HEK293 (cell line): Measurements from ENCODE around the gene CD101.
A peak's percentile ranks its signal among the peaks of the same experiment; 100 is the strongest.

ENCODE experiments used
- CTCF ChIA-PET: fragments of 350-600 bp; formaldehyde crosslinking; extraction: SDS; loops from one replicate; lab custom pipeline; 2021; ENCODE audit warnings: antibody characterized with exemption; lab: Yijun Ruan, JAX
- POLR2A ChIA-PET: fragments of 300-600 bp; formaldehyde crosslinking; extraction: SDS; loops from one replicate; lab custom pipeline; 2020; ENCODE audit warnings: antibody characterized with exemption, inconsistent platforms; lab: Yijun Ruan, JAX
- H3K27ac ChIP-seq: fragments of 200-500 bp; sonication (Bioruptor generic); 2 replicates; pipeline ENCODE4 v1.5.1; 2014; ENCODE audit warnings: low read depth, low read length, control low read depth, inconsistent platforms; ENCODE audit errors: extremely low read depth
- H3K36me3 ChIP-seq, 2 experiments: fragments of 200-500 bp in 1 of 2; sonication (Bioruptor generic) in 1 of 2; 1 replicate in 1 of 2; 2 replicates in 1 of 2; pipeline ENCODE4 v1.5.1; 2014 to 2017; ENCODE audit warnings: inconsistent platforms in 2 of 2, low read length in 2 of 2; ENCODE audit not compliant: control insufficient read depth in 2 of 2, insufficient read depth in 1 of 2
- H3K4me1 ChIP-seq: fragments of 200-500 bp; sonication (Bioruptor generic); 2 replicates; pipeline ENCODE4 v1.5.1; 2014; ENCODE audit warnings: mild to moderate bottlenecking, low read length, inconsistent platforms; ENCODE audit not compliant: control insufficient read depth, insufficient read depth
- H3K4me3 ChIP-seq: 2 replicates; pipeline ENCODE4 v1.5.1; 2011; ENCODE audit warnings: low read depth, mild to moderate bottlenecking, control low read depth, low read length, moderate library complexity
- H3K9me3 ChIP-seq: fragments of 200-500 bp; sonication (Bioruptor generic); 2 replicates; pipeline ENCODE4 v1.5.1; 2014; ENCODE audit warnings: low read depth, low read length, inconsistent platforms; ENCODE audit not compliant: control insufficient read depth, insufficient read depth
- EGR2 ChIP-seq: fragments of 450-650 bp; formaldehyde crosslinking; IDR thresholded peaks from 2 replicates; pipeline ENCODE4 v1.5.1; 2016; ENCODE audit warnings: low read depth, missing biosample characterization, missing genetic modification characterization
- TRIM28 ChIP-seq: IDR thresholded peaks from 2 replicates; pipeline ENCODE4 v1.6.1; 2011; ENCODE audit warnings: low read length, control low read depth, borderline replicate concordance
- ZBTB20 ChIP-seq: fragments of 450-650 bp; formaldehyde crosslinking; IDR thresholded peaks from 2 replicates; pipeline ENCODE4 v1.5.1; 2016; ENCODE audit warnings: missing biosample characterization, missing genetic modification characterization
- ZFHX2 ChIP-seq: fragments of 450-650 bp; formaldehyde crosslinking; conservative IDR thresholded peaks from 2 replicates; pipeline ENCODE4 v1.5.1; 2016; ENCODE audit warnings: missing biosample characterization, missing genetic modification characterization
- ZFP69B ChIP-seq: fragments of 450-650 bp; formaldehyde crosslinking; IDR thresholded peaks from 2 replicates; pipeline ENCODE4 v1.5.1; 2016; ENCODE audit warnings: missing biosample characterization, missing genetic modification characterization
- ZNF169 ChIP-seq: fragments of 450-650 bp; formaldehyde crosslinking; IDR thresholded peaks from 2 replicates; pipeline ENCODE4 v1.5.1; 2016; ENCODE audit warnings: missing biosample characterization, missing genetic modification characterization
- ZNF184 ChIP-seq: fragments of 450-650 bp; IDR thresholded peaks from 2 replicates; pipeline ENCODE4 v1.5.1; 2018; ENCODE audit warnings: missing biosample characterization, mild to moderate bottlenecking, missing genetic modification characterization
- ZNF24 ChIP-seq: fragments of 450-650 bp; formaldehyde crosslinking; IDR thresholded peaks from 2 replicates; pipeline ENCODE4 v1.5.1; 2016; ENCODE audit warnings: missing biosample characterization, missing genetic modification characterization
- ZNF335 ChIP-seq: fragments of 450-650 bp; formaldehyde crosslinking; conservative IDR thresholded peaks from 2 replicates; pipeline ENCODE4 v1.5.1; 2016; ENCODE audit warnings: missing biosample characterization, missing genetic modification characterization
- TF ChIP-seq, protein P1 (sequence below): fragments of 450-650 bp; formaldehyde crosslinking; IDR thresholded peaks from 2 replicates; pipeline ENCODE4 v1.5.1; 2016; ENCODE audit warnings: missing biosample characterization, missing genetic modification characterization
- TF ChIP-seq, protein P2 (sequence below): fragments of 450-650 bp; formaldehyde crosslinking; IDR thresholded peaks from 2 replicates; pipeline ENCODE4 v1.5.1; 2017; ENCODE audit warnings: missing biosample characterization, missing genetic modification characterization
- TF ChIP-seq, protein P3 (sequence below): fragments of 450-650 bp; formaldehyde crosslinking; IDR thresholded peaks from 2 replicates; pipeline ENCODE4 v1.5.1; 2016; ENCODE audit warnings: missing biosample characterization, missing genetic modification characterization
- TF ChIP-seq, protein P4 (sequence below): fragments of 450-650 bp; formaldehyde crosslinking; IDR thresholded peaks from 2 replicates; pipeline ENCODE4 v1.5.1; 2016; ENCODE audit warnings: missing biosample characterization, missing genetic modification characterization

Gene CD101

DNA sequence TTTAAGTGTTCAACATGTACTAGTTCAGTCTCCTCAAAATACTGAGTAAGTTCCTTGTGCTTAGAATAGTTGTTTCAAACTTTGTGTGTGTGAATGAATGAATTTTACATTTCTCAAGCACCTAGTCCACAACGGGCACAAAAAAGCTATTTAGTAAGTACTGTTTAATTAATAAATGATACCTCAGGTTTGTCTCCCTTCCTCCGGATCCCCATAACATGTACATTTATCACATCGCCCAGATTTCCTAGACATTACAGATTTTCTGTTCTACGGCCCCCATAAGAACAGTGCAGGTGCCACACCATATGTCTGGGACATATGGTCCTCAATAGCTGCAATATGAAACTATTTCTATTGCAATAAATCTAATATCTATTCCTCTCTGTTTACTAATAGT, 57.2 kb downstream of the CD101 start:
- ChIA-PET POLR2A (no interaction called here), CTCF (interaction anchor here (0.9 to 1.5 kb wide), 3 partner anchors 9 to 325 kb away, joined by 3 to 6 read pairs (median 5); no protein-coding TSS in a partner anchor)
- TF ChIP-seq ZFP69B (tag by site-specific recombination) (no peak), ZNF24 (tag by site-specific recombination) (peak; percentile 19; the same call in 1 of the 2 replicates)
- Histone ChIP-seq H3K36me3 (peaks cover 0 to 17% of the 10 kb centered on the region in 2 experiments; a peak in 2 of 3 replicates), H3K4me1 (no peaks in the 10 kb centered on the region), H3K4me3 (peak overlapping the region; percentile 78), H3K27ac (peak overlapping the region; percentile 86; the same call in 1 of the 2 replicates), H3K9me3 (no peaks in the 10 kb centered on the region)

DNA sequence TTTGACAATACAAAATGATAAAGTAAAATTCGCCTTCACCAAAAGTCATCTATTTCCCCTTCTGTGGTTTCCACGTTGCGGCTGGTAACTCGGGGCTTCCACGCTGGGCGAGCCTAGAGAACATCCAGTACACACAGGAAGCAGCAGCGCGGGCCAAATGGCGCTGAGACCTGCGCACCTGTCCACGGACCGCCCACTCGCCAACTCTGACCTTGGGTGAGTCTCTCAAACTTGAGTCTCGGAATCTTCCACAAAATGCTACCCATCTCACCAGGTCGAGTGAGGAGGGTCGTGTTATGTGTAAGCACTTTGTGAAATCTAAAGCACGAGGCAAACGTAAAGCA, 57.7 kb downstream of the CD101 start:
- peaks cover 4 to 19% of the 10 kb centered on the region in 2 experiments; a peak in 2 of 3 replicates for H3K36me3 ChIP-seq
- peak overlapping the region; percentile 86 for H3K27ac ChIP-seq
- POLR2A ChIA-PET: interaction anchor here (0.6 to 1.9 kb wide), 14 partner anchors 14 to 595 kb away, joined by 3 to 15 read pairs (median 4); partner anchors contain the start of gene PTGFRN
- no peaks in the 10 kb centered on the region for H3K9me3 ChIP-seq
- peak overlapping the region; percentile 78 for H3K4me3 ChIP-seq
- CTCF ChIA-PET: interaction anchor here (0.7 to 1.9 kb wide), 5 partner anchors 9 to 921 kb away, joined by 3 to 13 read pairs (median 5); no protein-coding TSS in a partner anchor
- TF ChIP-seq, protein P1, sequence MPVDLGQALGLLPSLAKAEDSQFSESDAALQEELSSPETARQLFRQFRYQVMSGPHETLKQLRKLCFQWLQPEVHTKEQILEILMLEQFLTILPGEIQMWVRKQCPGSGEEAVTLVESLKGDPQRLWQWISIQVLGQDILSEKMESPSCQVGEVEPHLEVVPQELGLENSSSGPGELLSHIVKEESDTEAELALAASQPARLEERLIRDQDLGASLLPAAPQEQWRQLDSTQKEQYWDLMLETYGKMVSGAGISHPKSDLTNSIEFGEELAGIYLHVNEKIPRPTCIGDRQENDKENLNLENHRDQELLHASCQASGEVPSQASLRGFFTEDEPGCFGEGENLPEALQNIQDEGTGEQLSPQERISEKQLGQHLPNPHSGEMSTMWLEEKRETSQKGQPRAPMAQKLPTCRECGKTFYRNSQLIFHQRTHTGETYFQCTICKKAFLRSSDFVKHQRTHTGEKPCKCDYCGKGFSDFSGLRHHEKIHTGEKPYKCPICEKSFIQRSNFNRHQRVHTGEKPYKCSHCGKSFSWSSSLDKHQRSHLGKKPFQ: peak; percentile 54; the same call in 1 of the 2 replicates
- TF ChIP-seq, protein P2, sequence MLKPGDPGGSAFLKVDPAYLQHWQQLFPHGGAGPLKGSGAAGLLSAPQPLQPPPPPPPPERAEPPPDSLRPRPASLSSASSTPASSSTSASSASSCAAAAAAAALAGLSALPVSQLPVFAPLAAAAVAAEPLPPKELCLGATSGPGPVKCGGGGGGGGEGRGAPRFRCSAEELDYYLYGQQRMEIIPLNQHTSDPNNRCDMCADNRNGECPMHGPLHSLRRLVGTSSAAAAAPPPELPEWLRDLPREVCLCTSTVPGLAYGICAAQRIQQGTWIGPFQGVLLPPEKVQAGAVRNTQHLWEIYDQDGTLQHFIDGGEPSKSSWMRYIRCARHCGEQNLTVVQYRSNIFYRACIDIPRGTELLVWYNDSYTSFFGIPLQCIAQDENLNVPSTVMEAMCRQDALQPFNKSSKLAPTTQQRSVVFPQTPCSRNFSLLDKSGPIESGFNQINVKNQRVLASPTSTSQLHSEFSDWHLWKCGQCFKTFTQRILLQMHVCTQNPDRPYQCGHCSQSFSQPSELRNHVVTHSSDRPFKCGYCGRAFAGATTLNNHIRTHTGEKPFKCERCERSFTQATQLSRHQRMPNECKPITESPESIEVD (tag by site-specific recombination): no peak
- 0 out of 2 replicates have a peak, but pooled peaks have one; percentile 5 for TF ChIP-seq TRIM28
- TF ChIP-seq ZBTB20: 0 out of 2 replicates have a peak, but pooled peaks have one; percentile 41
- 0 out of 2 replicates have a peak, but pooled peaks have one; percentile 10 for TF ChIP-seq ZNF184
- peak; percentile 57 for TF ChIP-seq EGR2 (tag by site-specific recombination)
- TF ChIP-seq, protein P3, sequence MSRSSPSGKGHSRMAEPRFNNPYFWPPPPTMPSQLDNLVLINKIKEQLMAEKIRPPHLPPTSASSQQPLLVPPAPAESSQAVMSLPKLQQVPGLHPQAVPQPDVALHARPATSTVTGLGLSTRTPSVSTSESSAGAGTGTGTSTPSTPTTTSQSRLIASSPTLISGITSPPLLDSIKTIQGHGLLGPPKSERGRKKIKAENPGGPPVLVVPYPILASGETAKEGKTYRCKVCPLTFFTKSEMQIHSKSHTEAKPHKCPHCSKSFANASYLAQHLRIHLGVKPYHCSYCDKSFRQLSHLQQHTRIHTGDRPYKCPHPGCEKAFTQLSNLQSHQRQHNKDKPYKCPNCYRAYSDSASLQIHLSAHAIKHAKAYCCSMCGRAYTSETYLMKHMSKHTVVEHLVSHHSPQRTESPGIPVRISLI (tag by site-specific recombination): no peak
- no peak for TF ChIP-seq ZNF169 (tag by site-specific recombination)
- TF ChIP-seq ZNF335: peak; percentile 95
- peak; percentile 63 for TF ChIP-seq ZFHX2
- TF ChIP-seq, protein P4, sequence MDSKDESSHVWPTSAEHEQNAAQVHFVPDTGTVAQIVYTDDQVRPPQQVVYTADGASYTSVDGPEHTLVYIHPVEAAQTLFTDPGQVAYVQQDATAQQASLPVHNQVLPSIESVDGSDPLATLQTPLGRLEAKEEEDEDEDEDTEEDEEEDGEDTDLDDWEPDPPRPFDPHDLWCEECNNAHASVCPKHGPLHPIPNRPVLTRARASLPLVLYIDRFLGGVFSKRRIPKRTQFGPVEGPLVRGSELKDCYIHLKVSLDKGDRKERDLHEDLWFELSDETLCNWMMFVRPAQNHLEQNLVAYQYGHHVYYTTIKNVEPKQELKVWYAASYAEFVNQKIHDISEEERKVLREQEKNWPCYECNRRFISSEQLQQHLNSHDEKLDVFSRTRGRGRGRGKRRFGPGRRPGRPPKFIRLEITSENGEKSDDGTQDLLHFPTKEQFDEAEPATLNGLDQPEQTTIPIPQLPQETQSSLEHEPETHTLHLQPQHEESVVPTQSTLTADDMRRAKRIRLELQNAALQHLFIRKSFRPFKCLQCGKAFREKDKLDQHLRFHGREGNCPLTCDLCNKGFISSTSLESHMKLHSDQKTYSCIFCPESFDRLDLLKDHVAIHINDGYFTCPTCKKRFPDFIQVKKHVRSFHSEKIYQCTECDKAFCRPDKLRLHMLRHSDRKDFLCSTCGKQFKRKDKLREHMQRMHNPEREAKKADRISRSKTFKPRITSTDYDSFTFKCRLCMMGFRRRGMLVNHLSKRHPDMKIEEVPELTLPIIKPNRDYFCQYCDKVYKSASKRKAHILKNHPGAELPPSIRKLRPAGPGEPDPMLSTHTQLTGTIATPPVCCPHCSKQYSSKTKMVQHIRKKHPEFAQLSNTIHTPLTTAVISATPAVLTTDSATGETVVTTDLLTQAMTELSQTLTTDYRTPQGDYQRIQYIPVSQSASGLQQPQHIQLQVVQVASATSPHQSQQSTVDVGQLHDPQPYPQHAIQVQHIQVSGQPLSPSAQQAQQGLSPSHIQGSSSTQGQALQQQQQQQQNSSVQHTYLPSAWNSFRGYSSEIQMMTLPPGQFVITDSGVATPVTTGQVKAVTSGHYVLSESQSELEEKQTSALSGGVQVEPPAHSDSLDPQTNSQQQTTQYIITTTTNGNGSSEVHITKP: peak; percentile 80
- TF ChIP-seq, all 188 proteins: peak for 8
- H3K4me1 ChIP-seq: no peaks in the 10 kb centered on the region
